NB4 (cell line): Measurements from ENCODE around the gene FOXP1.

ENCODE experiments used
- DNase-seq: peaks from one replicate; pipeline ENCODE4 v3.0.0; 2010; ENCODE audit warnings: low read depth
- H3K4me3 ChIP-seq: one replicate; pipeline ENCODE4 v1.5.1; 2011; ENCODE audit warnings: mild to moderate bottlenecking, low read depth, low read length, moderate library complexity
- MYC ChIP-seq: IDR thresholded peaks from 2 replicates; pipeline ENCODE4 v1.6.1; 2011; ENCODE audit warnings: low read depth, low read length
- POLR2A ChIP-seq: IDR thresholded peaks from 2 replicates; pipeline ENCODE4 v1.6.1; 2011; ENCODE audit warnings: mild to moderate bottlenecking; ENCODE audit not compliant: insufficient read length; ENCODE audit errors: extremely low read depth
- TF ChIP-seq, protein P1 (sequence below): IDR thresholded peaks from 2 replicates; pipeline ENCODE4 v1.6.1; 2011; ENCODE audit warnings: low read depth, low read length
- TF ChIP-seq, protein P2 (sequence below): IDR thresholded peaks from one replicate; pipeline ENCODE4 v1.5.1; 2012; ENCODE audit warnings: low read depth, low read length

The FOXP1 gene

DNA sequence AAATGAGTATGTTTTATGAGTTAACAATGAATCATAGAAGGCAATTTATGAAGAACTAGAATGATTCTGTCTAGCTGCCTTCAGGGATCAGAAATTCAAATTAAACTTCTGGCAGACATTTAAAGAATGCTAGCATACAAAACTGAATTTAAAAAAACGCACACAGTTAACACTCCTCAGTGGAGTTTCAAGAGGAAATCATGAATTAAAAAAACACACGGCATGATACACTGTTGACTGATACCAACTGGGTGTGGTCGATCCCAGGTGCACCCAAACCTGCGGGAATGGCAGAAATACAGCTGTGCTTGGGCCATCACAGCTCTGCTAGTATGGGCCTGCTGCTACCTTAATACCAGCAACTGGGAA lies 526.0 kb downstream of the FOXP1 start:
- DNase-seq, result no peak
- no peak for TF ChIP-seq MYC
- TF ChIP-seq, protein P1, sequence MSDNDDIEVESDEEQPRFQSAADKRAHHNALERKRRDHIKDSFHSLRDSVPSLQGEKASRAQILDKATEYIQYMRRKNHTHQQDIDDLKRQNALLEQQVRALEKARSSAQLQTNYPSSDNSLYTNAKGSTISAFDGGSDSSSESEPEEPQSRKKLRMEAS, result no peak
- TF ChIP-seq, protein P2, sequence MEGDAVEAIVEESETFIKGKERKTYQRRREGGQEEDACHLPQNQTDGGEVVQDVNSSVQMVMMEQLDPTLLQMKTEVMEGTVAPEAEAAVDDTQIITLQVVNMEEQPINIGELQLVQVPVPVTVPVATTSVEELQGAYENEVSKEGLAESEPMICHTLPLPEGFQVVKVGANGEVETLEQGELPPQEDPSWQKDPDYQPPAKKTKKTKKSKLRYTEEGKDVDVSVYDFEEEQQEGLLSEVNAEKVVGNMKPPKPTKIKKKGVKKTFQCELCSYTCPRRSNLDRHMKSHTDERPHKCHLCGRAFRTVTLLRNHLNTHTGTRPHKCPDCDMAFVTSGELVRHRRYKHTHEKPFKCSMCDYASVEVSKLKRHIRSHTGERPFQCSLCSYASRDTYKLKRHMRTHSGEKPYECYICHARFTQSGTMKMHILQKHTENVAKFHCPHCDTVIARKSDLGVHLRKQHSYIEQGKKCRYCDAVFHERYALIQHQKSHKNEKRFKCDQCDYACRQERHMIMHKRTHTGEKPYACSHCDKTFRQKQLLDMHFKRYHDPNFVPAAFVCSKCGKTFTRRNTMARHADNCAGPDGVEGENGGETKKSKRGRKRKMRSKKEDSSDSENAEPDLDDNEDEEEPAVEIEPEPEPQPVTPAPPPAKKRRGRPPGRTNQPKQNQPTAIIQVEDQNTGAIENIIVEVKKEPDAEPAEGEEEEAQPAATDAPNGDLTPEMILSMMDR, result no peak
- TF ChIP-seq POLR2A, result no peak
- no peak overlapping the region for H3K4me3 ChIP-seq

DNA sequence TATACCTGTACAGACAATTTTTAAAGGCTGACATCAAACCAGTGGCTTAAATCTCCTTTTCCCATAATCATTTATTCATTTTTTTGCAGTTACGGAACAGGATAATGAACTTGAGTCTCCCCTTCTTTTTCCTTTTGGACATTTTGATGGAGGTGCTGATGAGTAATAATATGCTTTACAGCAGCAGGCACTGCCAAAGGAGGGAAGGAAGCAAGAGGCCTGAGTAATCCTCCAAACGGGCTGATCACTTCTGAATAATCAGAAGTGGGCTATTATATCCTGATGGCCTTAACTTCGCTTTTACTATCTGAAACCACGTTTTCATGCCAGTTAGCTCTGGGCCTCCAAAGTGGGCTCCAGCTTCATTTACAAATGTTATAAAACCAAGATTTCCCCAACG lies 527.2 kb downstream of the FOXP1 start:
- no peak for DNase-seq
- TF ChIP-seq MYC (no peak), POLR2A (no peak)
- TF ChIP-seq, protein P1, result no peak
- TF ChIP-seq, protein P2, result no peak

DNA sequence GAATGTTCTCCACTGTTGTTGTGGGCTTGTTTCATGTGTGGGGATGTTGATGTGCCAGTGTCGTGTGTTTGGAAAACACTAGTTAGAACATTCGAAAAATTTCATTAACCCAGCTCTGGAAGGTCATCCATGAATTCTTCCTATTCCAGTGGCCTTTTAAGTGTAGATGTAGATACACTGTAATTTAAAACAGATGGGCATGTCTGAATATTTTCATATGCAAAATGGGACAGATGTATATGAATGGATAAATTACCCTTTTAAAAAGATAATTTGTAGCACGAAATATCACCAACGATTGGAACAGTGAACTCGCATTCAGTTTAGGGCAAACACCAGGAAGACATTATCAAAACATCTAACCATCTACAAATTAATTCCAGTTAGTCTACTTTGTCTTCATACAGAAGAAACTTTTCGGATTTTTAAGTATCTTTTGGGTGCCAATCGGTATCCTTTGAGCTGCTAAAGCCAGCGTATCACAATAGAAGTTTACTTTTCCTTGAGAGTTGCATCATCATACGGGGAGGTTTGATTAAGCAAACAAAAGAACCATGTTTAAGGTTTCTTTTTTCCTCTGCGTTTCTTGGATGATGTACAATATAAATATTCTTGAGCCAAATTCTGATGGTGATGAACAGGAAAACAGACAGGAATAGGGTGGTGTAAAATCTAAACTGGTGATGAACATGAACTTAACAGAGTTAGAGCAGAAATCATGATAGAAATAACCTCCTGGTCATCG lies 528.1 kb downstream of the FOXP1 start:
- no peak for DNase-seq
- TF ChIP-seq, protein P1, result no peak
- no peak for TF ChIP-seq POLR2A
- TF ChIP-seq, protein P2, result no peak
- TF ChIP-seq MYC, result no peak
- no peak overlapping the region for H3K4me3 ChIP-seq

More for the DNA sequence above, 527.2 kb downstream of the FOXP1 start:
- H3K4me3 ChIP-seq, result no peak overlapping the region

DNA sequence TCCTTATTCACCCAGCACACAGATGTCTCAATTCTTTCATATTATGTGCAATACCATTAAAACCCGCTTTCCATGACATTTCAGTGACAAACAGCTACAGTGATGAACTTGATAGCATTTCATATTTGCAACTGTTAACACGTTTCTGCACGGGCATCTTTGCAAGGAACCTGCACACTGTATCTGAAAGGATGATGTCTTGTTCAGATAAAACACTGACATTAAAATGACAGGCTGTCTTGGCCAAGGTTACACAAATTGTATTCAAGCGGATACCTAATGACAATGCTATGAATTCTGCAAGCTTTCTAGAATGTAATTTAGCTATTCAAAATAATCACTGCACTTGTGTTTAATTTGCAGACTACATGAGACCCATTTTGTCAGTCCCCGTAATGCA lies 529.2 kb downstream of the FOXP1 start:
- no peak for TF ChIP-seq POLR2A
- DNase-seq, result no peak
- no peak overlapping the region for H3K4me3 ChIP-seq

DNA sequence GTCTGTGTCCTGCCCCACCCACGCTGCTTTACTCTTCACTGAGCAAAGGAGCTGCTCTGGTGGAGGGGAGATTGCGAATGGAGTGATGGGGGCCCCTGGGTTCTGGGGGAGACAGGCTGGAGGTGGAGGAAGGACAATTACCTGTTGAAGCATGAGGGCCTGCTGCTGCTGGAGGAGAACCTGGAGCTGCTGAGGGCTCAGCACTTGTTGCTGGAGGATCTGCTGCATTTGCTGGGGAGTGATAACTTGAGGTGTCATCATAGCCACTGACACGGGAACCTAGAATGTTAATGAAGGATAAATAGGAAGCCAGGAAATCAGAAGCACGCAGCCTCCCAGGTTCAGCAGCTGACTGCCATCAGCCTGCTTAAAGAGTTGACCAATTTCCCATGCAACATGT lies 530.0 kb downstream of the FOXP1 start:
- H3K4me3 ChIP-seq, result no peak overlapping the region
- DNase-seq, result no peak
- TF ChIP-seq, protein P2, result no peak
- TF ChIP-seq MYC, result no peak
- TF ChIP-seq POLR2A, result no peak
- TF ChIP-seq, protein P1, result no peak

DNA sequence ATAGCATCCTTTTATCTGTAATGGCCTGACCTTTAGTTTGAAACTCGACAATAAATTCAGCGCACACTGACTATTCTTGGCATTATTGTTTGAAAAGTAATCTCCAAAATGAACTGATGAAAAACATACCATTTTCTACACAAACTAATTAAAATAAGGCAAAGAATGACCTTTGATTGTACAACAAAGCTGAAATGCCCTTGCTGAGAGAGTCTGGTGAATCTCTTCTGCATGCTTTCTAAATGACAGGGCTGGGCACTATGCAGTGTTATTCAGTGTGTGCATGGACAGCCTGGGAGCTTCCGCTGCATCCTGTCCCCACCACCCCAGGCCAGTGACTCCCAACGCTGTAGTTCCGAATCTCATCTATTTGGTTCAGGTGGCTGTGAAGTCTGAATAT lies 530.8 kb downstream of the FOXP1 start:
- TF ChIP-seq, protein P2, result no peak
- TF ChIP-seq MYC (no peak), POLR2A (no peak)
- TF ChIP-seq, protein P1, result no peak
- no peak overlapping the region for H3K4me3 ChIP-seq
- DNase-seq, result no peak
